Stomach (tissue), 4 donors: ENCODE data around the gene BRSK2.

Experiments used
- CTCF ChIP-seq, 7 experiments: fragments of 450-650 bp in 4 of 7; fragments of 200-600 bp in 3 of 7; sonication (generic) in 3 of 7; IDR thresholded peaks; one replicate each; pipeline ENCODE4 v1.5.1; 2016 to 2019; ENCODE audit warnings: antibody characterized with exemption in 7 of 7, control low read depth in 2 of 7, mild to moderate bottlenecking in 1 of 7
- EP300 ChIP-seq: sonication (generic); formaldehyde crosslinking; IDR thresholded peaks from one replicate; pipeline ENCODE4 v1.6.1; 2017; ENCODE audit warnings: antibody characterized with exemption
- POLR2A ChIP-seq, 4 donors: fragments of 450-650 bp; IDR thresholded peaks; one replicate each; pipeline ENCODE4 v1.6.1; 2016; ENCODE audit warnings: antibody characterized with exemption in 4 of 4, control low read depth in 2 of 4, mild to moderate bottlenecking in 1 of 4, moderate library complexity in 1 of 4
- POLR2AphosphoS5 ChIP-seq, 3 donors: sonication (generic); formaldehyde crosslinking; IDR thresholded peaks; one replicate each; pipeline ENCODE4 v1.6.1; 2016; ENCODE audit warnings: antibody characterized with exemption in 3 of 3

GRCh38 chr11:1447845-1448825 lies 58.4 kb downstream of the BRSK2 start:
- TF ChIP-seq POLR2A (IDR thresholded peaks at IDR 0.05) (no peak), CTCF (IDR thresholded peaks at IDR 0.05) (no peak), POLR2AphosphoS5 (IDR thresholded peaks at IDR 0.05) (no peak), EP300 (no peak)
